Endothelial cell of umbilical vein (primary cell): ENCODE results near the gene ZBTB26. TPM values are rescaled to one million over a fixed set of nuclear protein-coding genes. Genes with fewer than 3 reads are reported as not detected.

ENCODE experiments used
- BruUV-seq: library from RNA; stranded (reverse); fragments of 400-500 nt; replicated peaks from 2 replicates; lab custom pipeline; 2021; lab: Mats Ljungman, UMichigan
- CTCF ChIA-PET: fragments of 300-600, 350-600 bp; sonication (Branson Sonifier 250); formaldehyde crosslinking; loops from one replicate; lab custom pipeline; 2021; ENCODE audit warnings: antibody characterized with exemption, inconsistent platforms; lab: Charles Lee
- POLR2A ChIA-PET: fragments of 300-600, 350-600 bp; sonication (Branson Sonifier 250); formaldehyde crosslinking; loops from one replicate; lab custom pipeline; 2021; ENCODE audit warnings: antibody characterized with exemption, inconsistent platforms; lab: Charles Lee
- DNase-seq: peaks from one replicate; pipeline ENCODE4 v3.0.0-alpha.2; 2011; ENCODE audit warnings: low read depth, low spot score
- FAIRE-seq: peaks from 2 replicates; lab custom pipeline; 2011; peaks lifted over from hg19 to GRCh38; lab: Jason Lieb, UNC
- H2AFZ ChIP-seq: 2 replicates; pipeline ENCODE4 v1.6.0; 2012; ENCODE audit warnings: low read depth, low read length, control low read depth, inconsistent platforms
- H3K27ac ChIP-seq: 2 replicates; pipeline ENCODE4 v1.5.1; 2011; ENCODE audit warnings: low read depth, mild to moderate bottlenecking, control low read depth, low read length, moderate library complexity; ENCODE audit not compliant: insufficient read depth
- H3K27me3 ChIP-seq, 2 experiments: 2 replicates each; pipeline versions ENCODE4 v1.6.0 to v1.6.1; 2011; ENCODE audit warnings: low read length in 2 of 2, mixed read lengths in 1 of 2; ENCODE audit not compliant: control insufficient read depth in 2 of 2, insufficient read depth in 2 of 2
- H3K36me3 ChIP-seq, 2 experiments: 2 replicates in 1 of 2; 3 replicates in 1 of 2; pipeline ENCODE4 v1.5.1; 2011; ENCODE audit warnings: low read length in 2 of 2, mild to moderate bottlenecking in 1 of 2, moderate library complexity in 1 of 2; ENCODE audit not compliant: control insufficient read depth in 2 of 2, insufficient read depth in 2 of 2; ENCODE audit errors: extremely low read depth in 1 of 2
- H3K4me1 ChIP-seq: 3 replicates; pipeline ENCODE4 v1.5.1; 2011; ENCODE audit warnings: mild to moderate bottlenecking, low read length; ENCODE audit not compliant: control insufficient read depth, insufficient read depth; ENCODE audit errors: extremely low read depth
- H3K4me2 ChIP-seq: 2 replicates; pipeline ENCODE4 v1.6.1; 2011; ENCODE audit warnings: low read length, control low read depth, mixed read lengths; ENCODE audit not compliant: insufficient read depth
- H3K4me3 ChIP-seq, 3 experiments: fragments of 200-600 bp in 1 of 3; sonication (generic), shearing (Covaris generic) in 1 of 3; replicated peaks in 1 of 3; 2 replicates each; pipeline ENCODE4 v1.5.1; 2011 to 2016; ENCODE audit warnings: control low read depth in 3 of 3, low read length in 3 of 3, mild to moderate bottlenecking in 2 of 3, inconsistent platforms in 1 of 3, low read depth in 1 of 3, moderate library complexity in 1 of 3; ENCODE audit not compliant: insufficient read depth in 1 of 3
- H3K79me2 ChIP-seq: 2 replicates; pipeline ENCODE4 v1.6.0; 2012; ENCODE audit warnings: low read length, inconsistent platforms; ENCODE audit not compliant: control insufficient read depth, insufficient read depth
- H3K9ac ChIP-seq: replicated peaks from 2 replicates; pipeline ENCODE3; 2011; ENCODE audit warnings: low read length, control low read depth; ENCODE audit not compliant: insufficient read depth; ENCODE audit errors: extremely low read depth
- H3K9me1 ChIP-seq: replicated peaks from 3 replicates; pipeline ENCODE4 v1.6.0; 2011; ENCODE audit warnings: mild to moderate bottlenecking, low read length; ENCODE audit not compliant: control insufficient read depth, insufficient read depth; ENCODE audit errors: extremely low read depth
- H3K9me3 ChIP-seq: replicated peaks from 2 replicates; pipeline ENCODE4 v1.5.1; 2012; ENCODE audit warnings: low read length, inconsistent platforms; ENCODE audit not compliant: control insufficient read depth, insufficient read depth
- H4K20me1 ChIP-seq: replicated peaks from 2 replicates; pipeline ENCODE3; 2011; ENCODE audit warnings: mild to moderate bottlenecking, low read length; ENCODE audit not compliant: control insufficient read depth, insufficient read depth; ENCODE audit errors: extremely low read depth
- EZH2 ChIP-seq: IDR thresholded peaks from 2 replicates; pipeline ENCODE4 v1.6.1; 2012; ENCODE audit warnings: borderline replicate concordance, low read depth, mild to moderate bottlenecking, moderate library complexity, low read length, inconsistent platforms; ENCODE audit not compliant: severe bottlenecking
- FOS ChIP-seq: IDR thresholded peaks from 2 replicates; pipeline ENCODE4 v1.6.1; 2011; ENCODE audit warnings: mild to moderate bottlenecking, low read length, moderate library complexity, borderline replicate concordance; ENCODE audit not compliant: insufficient read depth
- GATA2 ChIP-seq: IDR thresholded peaks from 2 replicates; pipeline ENCODE4 v1.7.0; 2011; ENCODE audit warnings: low read depth, mild to moderate bottlenecking, moderate library complexity, mixed read lengths, low read length; ENCODE audit not compliant: insufficient read length, insufficient read depth
- JUN ChIP-seq: IDR thresholded peaks from 2 replicates; pipeline ENCODE4 v1.6.1; 2011; ENCODE audit warnings: borderline replicate concordance, low read depth; ENCODE audit not compliant: insufficient read length, insufficient read depth
- MYC ChIP-seq: IDR thresholded peaks from one replicate; pipeline ENCODE4 v1.6.1; 2011; ENCODE audit warnings: mild to moderate bottlenecking, low read depth, low read length
- POLR2A ChIP-seq: IDR thresholded peaks from 2 replicates; pipeline ENCODE4 v1.6.1; 2012; ENCODE audit warnings: low read depth, mild to moderate bottlenecking, control low read depth, low read length
- POLR2AphosphoS5 ChIP-seq: IDR thresholded peaks from 2 replicates; pipeline ENCODE4 v1.6.1; 2012; ENCODE audit warnings: low read depth, mild to moderate bottlenecking, control low read depth, low read length, moderate library complexity; ENCODE audit not compliant: insufficient read depth
- dilution Hi-C: fragments of 300-500 bp; cut with MboI; formaldehyde crosslinking; loops from one replicate; pipeline ENCODE4 v1.15.0; 2019; ENCODE audit warnings: low sequenced_read_pairs; ENCODE audit not compliant: extremely low pct_ligation_motif_present
- intact Hi-C: fragments of 100-400 bp; cut with micrococcal nuclease; formaldehyde crosslinking; loops from one replicate; pipeline ENCODE4 v1.10.0; 2022
- polyA plus RNA-seq, 4 experiments: library from polyadenylated mRNA; depleted of rRNA in 3 of 4; stranded (reverse) in 3 of 4; unstranded in 1 of 4; fragments of >200 nt; gene quantifications; 2 replicates each; pipeline versions ENCODE4 v1.2.1 to v1.2.3, GENCODE V29; 2011 to 2012; ENCODE audit warnings: missing spikeins in 1 of 4
- total RNA-seq: library from RNA; stranded (reverse); gene quantifications from 2 replicates; pipeline ENCODE4 v1.2.3, GENCODE V29; 2021
- TF ChIP-seq, protein P1 (sequence below): IDR thresholded peaks from 2 replicates; pipeline ENCODE4 v1.6.1; 2011; ENCODE audit not compliant: insufficient read depth, insufficient read length
- TF ChIP-seq, protein P2 (sequence below), 2 donors: IDR thresholded peaks; 1 replicate in 1 of 2; 2 replicates in 1 of 2; pipeline ENCODE4 v1.5.1; 2011; ENCODE audit warnings: low read length in 2 of 2, mild to moderate bottlenecking in 2 of 2, moderate library complexity in 2 of 2, control low read depth in 1 of 2, inconsistent platforms in 1 of 2, low read depth in 1 of 2; ENCODE audit not compliant: insufficient read depth in 1 of 2; ENCODE audit errors: extremely low read depth in 1 of 2

ZBTB26 gene
- total and polyA plus RNA-seq, 2 donors (not counting 3 experiments of a cell fraction or from before 2014, with no cell fraction given): 2.6 to 5.0 TPM

DNA sequence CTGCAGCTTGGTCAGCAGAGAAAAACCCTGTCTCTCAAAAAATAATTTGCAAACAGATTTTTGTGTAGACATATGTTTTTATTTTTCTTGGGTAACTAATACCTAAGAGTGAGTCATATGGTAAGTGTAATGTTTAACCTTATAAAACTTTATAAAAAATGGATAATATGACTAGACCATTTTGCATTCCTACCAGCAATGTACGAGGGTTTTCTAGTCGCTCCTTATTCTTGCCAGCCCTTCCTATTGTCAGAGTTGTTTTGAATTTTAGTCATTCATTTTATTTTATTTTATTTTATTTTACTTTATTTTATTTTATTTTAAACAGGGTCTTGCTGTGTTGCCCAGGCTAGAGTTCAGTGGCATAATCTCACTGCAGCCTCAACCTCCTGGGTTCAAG lies 47.3 kb upstream of the ZBTB26 start:
- no peaks in the 10 kb centered on the region for H3K9me3 ChIP-seq
- no peak overlapping the region for H3K4me2 ChIP-seq
- DNase-seq: no peak
- H3K27me3 ChIP-seq: no peaks in the 10 kb centered on the region
- ChIA-PET CTCF (no interaction called here), POLR2A (no interaction called here)
- no peak overlapping the region for H2AFZ ChIP-seq
- H3K4me3 ChIP-seq: no peak overlapping the region
- intact Hi-C loops: loop anchor here (5.0 kb wide), 1 partner anchor 36 kb away; the partner anchor contains the start of gene RABGAP1
- H3K4me1 ChIP-seq: peaks cover 16% of the 10 kb centered on the region
- H3K9ac ChIP-seq: no peak overlapping the region
- no peaks in the 10 kb centered on the region for H4K20me1 ChIP-seq
- dilution Hi-C loops: no loop called here
- H3K27ac ChIP-seq: no peak overlapping the region
- no peaks in the 10 kb centered on the region for H3K36me3 ChIP-seq
- no peaks in the 10 kb centered on the region for H3K9me1 ChIP-seq
- no TSS peak for BruUV-seq
- H3K79me2 ChIP-seq: peaks cover 4% of the 10 kb centered on the region
- no peak for FAIRE-seq
- TF ChIP-seq MYC (no peak), JUN (no peak), FOS (no peak), POLR2A (no peak), POLR2AphosphoS5 (no peak)
- TF ChIP-seq, protein P1, sequence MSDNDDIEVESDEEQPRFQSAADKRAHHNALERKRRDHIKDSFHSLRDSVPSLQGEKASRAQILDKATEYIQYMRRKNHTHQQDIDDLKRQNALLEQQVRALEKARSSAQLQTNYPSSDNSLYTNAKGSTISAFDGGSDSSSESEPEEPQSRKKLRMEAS: no peak

DNA sequence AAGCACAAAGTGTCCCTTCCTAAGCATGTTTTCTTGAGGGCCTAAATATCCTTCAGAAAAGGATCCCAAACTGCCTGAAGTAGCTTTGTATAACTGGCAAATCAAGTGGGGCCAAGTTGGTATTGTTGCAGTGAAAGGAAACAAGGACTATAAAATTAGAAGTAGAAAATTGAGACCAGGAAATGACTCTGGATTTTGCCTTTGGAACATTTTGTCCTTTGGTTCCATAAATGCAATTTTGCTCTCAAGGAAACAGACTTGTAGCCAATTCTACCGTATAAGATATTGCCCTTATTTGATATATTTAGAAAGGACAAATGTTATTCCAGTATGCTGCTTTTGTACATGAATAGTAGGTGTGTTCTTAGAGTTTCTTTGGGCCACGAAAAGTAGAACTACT lies 43.9 kb upstream of the ZBTB26 start:
- TF ChIP-seq POLR2A (no peak), POLR2AphosphoS5 (no peak), JUN (no peak), FOS (no peak), EZH2 (no peak), GATA2 (no peak), MYC (no peak)
- TF ChIP-seq, protein P2, sequence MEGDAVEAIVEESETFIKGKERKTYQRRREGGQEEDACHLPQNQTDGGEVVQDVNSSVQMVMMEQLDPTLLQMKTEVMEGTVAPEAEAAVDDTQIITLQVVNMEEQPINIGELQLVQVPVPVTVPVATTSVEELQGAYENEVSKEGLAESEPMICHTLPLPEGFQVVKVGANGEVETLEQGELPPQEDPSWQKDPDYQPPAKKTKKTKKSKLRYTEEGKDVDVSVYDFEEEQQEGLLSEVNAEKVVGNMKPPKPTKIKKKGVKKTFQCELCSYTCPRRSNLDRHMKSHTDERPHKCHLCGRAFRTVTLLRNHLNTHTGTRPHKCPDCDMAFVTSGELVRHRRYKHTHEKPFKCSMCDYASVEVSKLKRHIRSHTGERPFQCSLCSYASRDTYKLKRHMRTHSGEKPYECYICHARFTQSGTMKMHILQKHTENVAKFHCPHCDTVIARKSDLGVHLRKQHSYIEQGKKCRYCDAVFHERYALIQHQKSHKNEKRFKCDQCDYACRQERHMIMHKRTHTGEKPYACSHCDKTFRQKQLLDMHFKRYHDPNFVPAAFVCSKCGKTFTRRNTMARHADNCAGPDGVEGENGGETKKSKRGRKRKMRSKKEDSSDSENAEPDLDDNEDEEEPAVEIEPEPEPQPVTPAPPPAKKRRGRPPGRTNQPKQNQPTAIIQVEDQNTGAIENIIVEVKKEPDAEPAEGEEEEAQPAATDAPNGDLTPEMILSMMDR (IDR thresholded peaks at IDR 0.05; ENCODE audit: extremely low read depth in 1 of 2, insufficient read depth in 1 of 2, low read depth in 1 of 2, low read length in 2 of 2): no peak
- TF ChIP-seq, protein P1: no peak
- no peaks in the 10 kb centered on the region for H3K27me3 ChIP-seq
- DNase-seq (peak; percentile 81), FAIRE-seq (peak; percentile 77)
- peak overlapping the region; percentile 21 for H2AFZ ChIP-seq
- H3K9ac ChIP-seq: peak overlapping the region; percentile 5
- H3K4me3 ChIP-seq: peak overlapping the region in 1 of 3 experiments; percentile 10
- no peaks in the 10 kb centered on the region for H3K36me3 ChIP-seq
- peak overlapping the region; percentile 48 for H3K27ac ChIP-seq
- H3K9me3 ChIP-seq: no peaks in the 10 kb centered on the region
- BruUV-seq: no TSS peak
- H3K79me2 ChIP-seq: peaks cover 4% of the 10 kb centered on the region
- CTCF ChIA-PET: interaction anchor here (0.9 to 2.1 kb wide), 8 partner anchors 9 to 74 kb away, joined by 3 to 8 read pairs (median 3); partner anchors contain the start of gene ZBTB6
- intact Hi-C loops: loop anchor here (5.0 kb wide), 1 partner anchor 33 kb away; the partner anchor contains the start of gene RABGAP1
- POLR2A ChIA-PET: interaction anchor here (2.5 kb wide), 1 partner anchor 34 kb away, joined by 6 read pairs; the partner anchor contains the start of gene RABGAP1
- no peaks in the 10 kb centered on the region for H3K9me1 ChIP-seq
- no peaks in the 10 kb centered on the region for H4K20me1 ChIP-seq
- peak overlapping the region; percentile 60 for H3K4me2 ChIP-seq
- peaks cover 16% of the 10 kb centered on the region for H3K4me1 ChIP-seq
- dilution Hi-C loops: no loop called here
